Activated CD8-positive, alpha-beta memory T cell treated with anti-CD3 and anti-CD28 coated beads, Interleukin-2, amount 50 U/mL, for 48 hours (primary cell): ENCODE measurements around the gene COL23A1.

ENCODE experiments used
- DNase-seq: peaks from one replicate; pipeline ENCODE4 v3.0.0-alpha.2; 2020

COL23A1 gene

DNA sequence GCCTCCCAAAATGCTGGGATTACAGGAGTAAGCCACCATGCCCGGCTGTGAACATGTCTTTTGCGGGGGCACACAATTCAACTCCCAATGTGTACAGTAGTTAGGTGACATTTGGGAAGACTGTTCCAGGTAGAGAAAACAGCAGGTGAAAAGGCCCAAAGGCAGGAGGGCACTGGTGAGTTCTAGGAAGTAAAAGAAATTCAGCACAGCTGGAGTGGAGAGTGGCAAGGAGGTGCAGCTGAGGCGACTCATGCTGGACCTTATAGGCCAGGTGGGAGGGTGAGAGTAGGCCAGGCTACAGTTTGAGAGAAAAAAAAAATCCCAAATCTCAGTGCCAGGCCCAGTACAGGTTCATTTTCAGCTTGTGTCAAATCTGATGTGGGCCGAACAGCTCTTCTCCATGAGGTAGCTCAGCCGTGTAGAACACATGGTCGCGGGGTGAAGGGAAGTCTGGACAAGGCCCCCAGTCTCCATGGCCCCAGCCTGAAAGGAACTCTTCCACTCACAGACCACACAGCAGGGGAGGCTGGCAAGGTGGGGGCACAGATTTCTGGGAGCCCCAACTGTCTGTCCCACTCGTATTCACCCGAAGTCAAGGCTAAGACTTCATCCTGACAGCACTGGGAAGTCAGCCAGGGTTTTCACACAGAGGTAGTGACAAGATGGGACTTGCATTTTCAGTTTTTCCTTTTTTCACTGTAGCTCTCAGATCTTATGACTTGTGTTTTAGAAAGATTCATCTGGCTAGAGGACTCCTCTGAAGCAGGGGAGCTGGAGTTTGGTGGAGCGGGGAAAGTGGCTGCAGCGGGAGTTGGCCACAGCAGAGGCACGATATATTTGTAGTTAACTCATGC lies 390.4 kb downstream of the COL23A1 start:
- DNase-seq = no peak

DNA sequence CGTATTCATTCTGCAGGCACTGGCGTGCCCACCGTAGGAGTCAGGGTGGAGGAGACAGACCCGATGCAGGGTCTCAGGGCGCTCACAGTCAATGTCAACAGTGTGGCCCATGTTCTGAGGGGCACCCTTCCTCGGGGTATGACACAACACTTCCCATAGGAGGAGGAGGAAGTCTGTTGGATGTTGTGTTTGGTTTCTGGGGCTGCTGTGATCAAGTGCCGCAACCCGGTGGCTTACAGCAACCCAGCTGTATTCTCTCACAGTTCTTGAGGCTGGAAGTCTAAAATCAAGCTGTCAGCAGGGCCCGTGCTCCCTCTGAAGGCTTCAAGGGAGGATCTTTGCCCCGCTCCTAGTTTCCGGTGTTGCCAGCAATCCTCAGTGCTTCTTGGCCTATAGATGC lies 391.5 kb downstream of the COL23A1 start:
- peak; percentile 32 for DNase-seq

GRCh38 chr5:178198151-178198550 lies 392.0 kb downstream of the COL23A1 start:
- DNase-seq = peak; percentile 25

GRCh38 chr5:178196986-178197385 lies 393.2 kb downstream of the COL23A1 start:
- DNase-seq = no peak

- DNase-seq = peak; percentile 22
Observed at GRCh38 chr5:178196281-178196812, 393.8 kb downstream of the COL23A1 start.

DNA sequence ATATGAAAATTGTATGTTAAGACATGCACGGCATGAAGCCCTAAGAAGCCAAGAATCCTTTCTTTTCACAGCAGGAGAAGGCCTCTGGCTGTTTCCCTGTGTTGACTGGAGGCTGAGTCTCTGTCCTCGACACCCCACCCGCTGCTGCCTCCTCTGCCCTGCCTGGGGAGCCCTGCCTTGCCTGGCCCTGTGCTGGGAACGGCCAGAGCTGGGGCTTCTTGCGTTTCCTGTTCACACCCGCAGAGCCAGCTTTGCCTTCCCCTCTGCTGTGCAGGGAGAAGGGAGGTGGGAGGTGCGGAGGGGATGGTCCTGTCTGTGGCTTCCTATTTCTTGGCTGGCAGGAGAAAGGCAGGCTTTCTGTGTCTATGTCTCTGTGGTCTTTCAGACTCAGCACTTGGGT lies 396.2 kb downstream of the COL23A1 start:
- no peak for DNase-seq

- DNase-seq = no peak
Observed at GRCh38 chr5:178193251-178193809, 396.9 kb downstream of the COL23A1 start.

DNA sequence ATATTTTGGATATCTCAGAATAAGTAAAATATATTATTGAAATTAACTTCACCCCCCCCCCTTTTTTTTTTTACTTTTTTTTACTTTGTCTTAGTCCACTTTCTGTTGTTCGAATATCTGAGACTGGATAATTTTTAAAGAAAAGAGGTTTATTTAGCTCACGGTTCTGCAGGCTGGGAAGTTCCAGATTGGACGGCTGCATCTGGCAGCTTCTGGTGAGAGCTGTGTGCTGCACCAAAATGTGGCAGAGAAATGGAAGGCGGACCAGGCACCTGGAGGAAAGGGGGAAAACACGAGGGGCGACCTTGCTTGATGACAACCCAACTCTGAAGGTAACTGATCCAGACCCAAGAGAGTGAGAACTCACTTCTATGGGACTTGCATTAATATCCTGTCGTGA lies 397.4 kb downstream of the COL23A1 start:
- no peak for DNase-seq

GRCh38 chr5:178192244-178192643 lies 397.9 kb downstream of the COL23A1 start:
- DNase-seq = no peak

GRCh38 chr5:178191661-178192060 lies 398.5 kb downstream of the COL23A1 start:
- DNase-seq = no peak

GRCh38 chr5:178189433-178189832 lies 400.8 kb downstream of the COL23A1 start:
- DNase-seq = no peak
